WTC11 (cell line): ENCODE data around the gene LYSMD3. TPM values are rescaled to one million over a fixed set of nuclear protein-coding genes. Genes with fewer than 3 reads are reported as not detected.

Experiments
- ATAC-seq: fragments of 200-7000 bp; cut with Tn5 transposase; 2 replicates; pipeline ENCODE4 v1.10.0; 2021; ENCODE audit warnings: mild to moderate bottlenecking, moderate library complexity
- CTCF ChIA-PET: fragments of 300-600 bp; sonication (Branson Sonifier 250); formaldehyde crosslinking; loops from one replicate; lab custom pipeline; 2021; ENCODE audit warnings: antibody characterized with exemption; lab: Charles Lee
- POLR2A ChIA-PET: fragments of 350-600 bp; sonication (Branson Sonifier 250); formaldehyde crosslinking; loops from one replicate; lab custom pipeline; 2021; ENCODE audit warnings: antibody characterized with exemption; lab: Charles Lee
- DNase-seq: peaks from one replicate; pipeline ENCODE4 v3.0.0; 2021; ENCODE audit warnings: low spot score
- H3K27ac Mint-ChIP-seq: 2 replicates; pipeline ENCODE4 v1.8.0; 2021; ENCODE audit warnings: mixed read lengths
- H3K27me3 Mint-ChIP-seq: 2 replicates; pipeline ENCODE4 v1.8.0; 2021; ENCODE audit warnings: low read depth, mild to moderate bottlenecking, moderate library complexity, mixed read lengths
- H3K36me3 Mint-ChIP-seq: 2 replicates; pipeline ENCODE4 v1.8.0; 2021; ENCODE audit warnings: mixed read lengths
- H3K4me1 Mint-ChIP-seq: 2 replicates; pipeline ENCODE4 v1.8.0; 2022; ENCODE audit warnings: mixed read lengths
- H3K4me3 Mint-ChIP-seq: 2 replicates; pipeline ENCODE4 v1.8.0; 2021; ENCODE audit warnings: mild to moderate bottlenecking, moderate library complexity, mixed read lengths
- H3K9me3 Mint-ChIP-seq: 2 replicates; pipeline ENCODE4 v1.8.0; 2021; ENCODE audit warnings: mixed read lengths
- CBFB ChIP-seq: sonication (generic); formaldehyde crosslinking; IDR thresholded peaks from 2 replicates; pipeline ENCODE4 v1.8.1; 2022; ENCODE audit warnings: mild to moderate bottlenecking, low read depth, missing genetic modification reagents
- CTCF ChIP-seq: fragments of 200-600 bp; IDR thresholded peaks from 2 replicates; pipeline ENCODE4 v1.8.0; 2022; ENCODE audit warnings: antibody characterized with exemption
- ELF4 ChIP-seq: sonication (generic); formaldehyde crosslinking; IDR thresholded peaks from 2 replicates; pipeline ENCODE4 v1.8.1; 2022; ENCODE audit warnings: low read depth, mild to moderate bottlenecking, moderate library complexity, missing genetic modification reagents
- ERG ChIP-seq: fragments of 250-450 bp; sonication (Bioruptor Pico); IDR thresholded peaks from 2 replicates; pipeline ENCODE4 v1.8.0; 2021; ENCODE audit warnings: mild to moderate bottlenecking
- ESRRA ChIP-seq: sonication (generic); formaldehyde crosslinking; IDR thresholded peaks from 2 replicates; pipeline ENCODE4 v1.8.1; 2022; ENCODE audit warnings: mild to moderate bottlenecking, missing genetic modification reagents, borderline replicate concordance
- FOXK1 ChIP-seq: sonication (generic); formaldehyde crosslinking; IDR thresholded peaks from 2 replicates; pipeline ENCODE4 v1.8.0; 2022; ENCODE audit warnings: mild to moderate bottlenecking, moderate library complexity, missing genetic modification reagents
- GABPB1 ChIP-seq: sonication (generic); formaldehyde crosslinking; IDR thresholded peaks from 2 replicates; pipeline ENCODE4 v1.8.1; 2023; ENCODE audit warnings: mild to moderate bottlenecking, missing genetic modification reagents
- GRHL2 ChIP-seq: fragments of 250-450 bp; sonication (Bioruptor Pico); IDR thresholded peaks from 2 replicates; pipeline ENCODE4 v1.8.0; 2022; ENCODE audit warnings: mild to moderate bottlenecking, moderate library complexity; ENCODE audit not compliant: insufficient replicate concordance, severe bottlenecking
- HMGXB4 ChIP-seq: sonication (generic); formaldehyde crosslinking; IDR thresholded peaks from 2 replicates; pipeline ENCODE4 v1.8.1; 2023; ENCODE audit warnings: mild to moderate bottlenecking, moderate library complexity, missing genetic modification reagents
- KAT7 ChIP-seq: sonication (generic); formaldehyde crosslinking; IDR thresholded peaks from 2 replicates; pipeline ENCODE4 v1.8.1; 2023; ENCODE audit warnings: missing genetic modification reagents, mild to moderate bottlenecking, borderline replicate concordance
- MAX ChIP-seq: sonication (generic); formaldehyde crosslinking; IDR thresholded peaks from 2 replicates; pipeline ENCODE4 v1.8.0; 2022; ENCODE audit warnings: mild to moderate bottlenecking, missing genetic modification reagents
- MYBL2 ChIP-seq: sonication (generic); formaldehyde crosslinking; IDR thresholded peaks from 2 replicates; pipeline ENCODE4 v1.8.1; 2023; ENCODE audit warnings: mild to moderate bottlenecking, moderate library complexity, missing genetic modification reagents
- NFATC4 ChIP-seq: fragments of 250-450 bp; sonication (Bioruptor Pico); IDR thresholded peaks from 2 replicates; pipeline ENCODE4 v1.9.0; 2021; ENCODE audit warnings: mild to moderate bottlenecking
- SMAD4 ChIP-seq: sonication (generic); formaldehyde crosslinking; IDR thresholded peaks from 2 replicates; pipeline ENCODE4 v1.8.0; 2022; ENCODE audit warnings: mild to moderate bottlenecking, missing genetic modification reagents
- SOX15 ChIP-seq: fragments of 250-450 bp; sonication (Bioruptor Pico); IDR thresholded peaks from 2 replicates; pipeline ENCODE4 v1.9.0; 2021; ENCODE audit warnings: mild to moderate bottlenecking
- STAT6 ChIP-seq: sonication (generic); formaldehyde crosslinking; conservative IDR thresholded peaks from 2 replicates; pipeline ENCODE4 v1.8.1; 2023; ENCODE audit warnings: mild to moderate bottlenecking, low read depth, missing genetic modification reagents, moderate library complexity
- TEAD1 ChIP-seq: sonication (generic); formaldehyde crosslinking; IDR thresholded peaks from 2 replicates; pipeline ENCODE4 v1.8.0; 2022; ENCODE audit warnings: mild to moderate bottlenecking, missing genetic modification reagents
- TP53 ChIP-seq: sonication (generic); formaldehyde crosslinking; IDR thresholded peaks from 2 replicates; pipeline ENCODE4 v1.8.1; 2023; ENCODE audit warnings: mild to moderate bottlenecking, missing genetic modification reagents
- USF1 ChIP-seq: sonication (generic); formaldehyde crosslinking; IDR thresholded peaks from 2 replicates; pipeline ENCODE4 v1.8.0; 2022; ENCODE audit warnings: mild to moderate bottlenecking, missing genetic modification reagents
- ZNF219 ChIP-seq: sonication (generic); formaldehyde crosslinking; IDR thresholded peaks from 2 replicates; pipeline ENCODE4 v1.8.0; 2023; ENCODE audit warnings: missing genetic modification reagents, mild to moderate bottlenecking, borderline replicate concordance
- ZNF532 ChIP-seq: fragments of 250-450 bp; sonication (Bioruptor Pico); IDR thresholded peaks from 2 replicates; pipeline ENCODE4 v1.9.0; 2021; ENCODE audit warnings: mild to moderate bottlenecking, borderline replicate concordance
- ZNF671 ChIP-seq: fragments of 250-450 bp; sonication (Bioruptor Pico); IDR thresholded peaks from 2 replicates; pipeline ENCODE4 v1.8.0; 2021; ENCODE audit warnings: mild to moderate bottlenecking
- ZSCAN18 ChIP-seq: fragments of 250-450 bp; sonication (Bioruptor Pico); IDR thresholded peaks from 2 replicates; pipeline ENCODE4 v2.1.2; 2022; ENCODE audit warnings: mild to moderate bottlenecking, moderate library complexity
- total RNA-seq: library from RNA; stranded (reverse); gene quantifications from 3 replicates; pipeline ENCODE4 v1.2.3, GENCODE V29; 2021

Gene LYSMD3
- total RNA-seq, 1 experiment from 2014 or later = 15.8 TPM

- Mint-ChIP-seq H3K27ac (no peak overlapping the region), H3K9me3 (no peaks in the 10 kb centered on the region), H3K4me3 (no peak overlapping the region), H3K27me3 (no peaks in the 10 kb centered on the region), H3K4me1 (no peaks in the 10 kb centered on the region), H3K36me3 (peaks cover 23% of the 10 kb centered on the region)
- ATAC-seq (no peak), DNase-seq (no peak)
- CTCF ChIA-PET = no interaction called here
- no peak for TF ChIP-seq GRHL2 (CRISPR knock-in tag)
- no peak for TF ChIP-seq MAX
- TF ChIP-seq FOXK1 = no peak
- TF ChIP-seq ZNF532 = no peak
- TF ChIP-seq ESRRA (CRISPR knock-in tag) = no peak
- TF ChIP-seq TP53 = no peak
- TF ChIP-seq SMAD4 = no peak
- TF ChIP-seq MYBL2 = no peak
- no peak for TF ChIP-seq ERG
- no peak for TF ChIP-seq HMGXB4 (CRISPR knock-in tag)
- no peak for TF ChIP-seq GABPB1 (CRISPR knock-in tag)
- TF ChIP-seq TEAD1 (CRISPR knock-in tag) = no peak
- no peak for TF ChIP-seq KAT7
- TF ChIP-seq CTCF = no peak
- no peak for TF ChIP-seq ZNF219 (CRISPR knock-in tag)
- POLR2A ChIA-PET = no interaction called here
Measured at GRCh38 chr5:90518661-90519060, 10.7 kb downstream of the LYSMD3 start.

- POLR2A ChIA-PET = no interaction called here
- Mint-ChIP-seq H3K36me3 (peaks cover 16% of the 10 kb centered on the region; the same call in 1 of the 2 replicates), H3K9me3 (no peaks in the 10 kb centered on the region), H3K4me3 (no peak overlapping the region), H3K27me3 (no peaks in the 10 kb centered on the region)
- ATAC-seq (no peak), DNase-seq (no peak)
- no peak for TF ChIP-seq NFATC4 (CRISPR knock-in tag)
- TF ChIP-seq ZNF671 (CRISPR knock-in tag) = no peak
- no peak for TF ChIP-seq SOX15 (CRISPR knock-in tag)
- no peak for TF ChIP-seq MYBL2
- TF ChIP-seq USF1 (CRISPR knock-in tag) = no peak
- TF ChIP-seq STAT6 (CRISPR knock-in tag) = no peak
- TF ChIP-seq FOXK1 = no peak
- TF ChIP-seq ZSCAN18 (CRISPR knock-in tag) = no peak
- no peak for TF ChIP-seq CBFB (CRISPR knock-in tag)
- TF ChIP-seq ELF4 (CRISPR knock-in tag) = no peak
- TF ChIP-seq KAT7 = no peak
- TF ChIP-seq, all 79 proteins: peak for 0
- Mint-ChIP-seq H3K27ac (no peak overlapping the region), H3K4me1 (no peaks in the 10 kb centered on the region)
- CTCF ChIA-PET = interaction anchor here (0.6 kb wide), 1 partner anchor 15 kb away, joined by 3 read pairs; the partner anchor contains the start of gene LYSMD3
Measured at GRCh38 chr5:90514520-90514919, 14.9 kb downstream of the LYSMD3 start.
